Fibroblast of lung (primary cell): ENCODE data around the gene TMPRSS13.

Source experiments
- EZH2 ChIP-seq: IDR thresholded peaks from 2 replicates; pipeline ENCODE4 v1.5.1; 2012; ENCODE audit warnings: low read length, control low read depth, mild to moderate bottlenecking; ENCODE audit errors: missing control alignments
- TF ChIP-seq, protein P1 (sequence below), 2 donors: IDR thresholded peaks in 1 of 2; conservative IDR thresholded peaks in 1 of 2; 1 replicate in 1 of 2; 2 replicates in 1 of 2; pipeline ENCODE4 v1.5.1; 2011 to 2012; ENCODE audit warnings: low read length in 2 of 2, control low read depth in 1 of 2, inconsistent platforms in 1 of 2, low read depth in 1 of 2, mild to moderate bottlenecking in 1 of 2

DNA sequence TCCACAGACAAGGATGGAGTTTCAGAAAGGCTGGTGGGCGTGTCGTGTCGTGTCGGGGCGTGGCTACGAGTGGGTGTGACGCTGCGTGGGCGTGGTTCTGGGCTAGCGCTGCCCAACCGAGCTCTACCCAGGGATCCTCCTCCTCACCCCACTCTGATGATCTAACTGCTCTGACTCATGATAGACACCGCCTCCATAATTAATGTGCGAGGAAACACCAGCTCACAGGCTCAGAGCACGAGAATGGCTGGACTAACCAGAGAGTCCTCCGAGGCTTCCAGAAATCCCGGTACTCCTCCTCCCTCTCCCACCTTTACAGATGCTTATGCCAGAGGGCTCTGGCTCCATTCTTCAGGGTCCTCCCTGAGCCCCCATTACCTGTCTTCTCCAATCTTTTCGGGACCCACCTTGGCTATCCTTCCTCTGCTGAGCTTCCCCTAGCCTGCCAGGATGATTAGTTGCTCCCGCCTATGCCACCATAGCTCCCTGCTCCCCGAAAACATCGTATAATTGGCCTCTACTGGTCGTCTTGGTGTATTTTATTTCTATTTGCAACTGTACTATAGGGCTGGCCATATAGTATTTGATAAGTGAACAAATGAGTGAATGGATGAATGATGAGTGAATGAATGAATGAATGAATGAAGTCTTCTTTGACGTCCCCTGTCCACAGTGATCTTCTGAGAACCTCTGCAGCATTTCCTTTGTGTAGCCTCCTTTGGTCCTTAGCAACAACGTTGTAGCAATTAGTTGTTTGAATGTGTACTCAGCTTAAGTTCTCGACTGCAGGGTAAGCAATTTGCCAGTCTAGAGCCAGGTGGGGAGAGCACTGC, 21.7 kb downstream of the TMPRSS13 start:
- TF ChIP-seq, protein P1, sequence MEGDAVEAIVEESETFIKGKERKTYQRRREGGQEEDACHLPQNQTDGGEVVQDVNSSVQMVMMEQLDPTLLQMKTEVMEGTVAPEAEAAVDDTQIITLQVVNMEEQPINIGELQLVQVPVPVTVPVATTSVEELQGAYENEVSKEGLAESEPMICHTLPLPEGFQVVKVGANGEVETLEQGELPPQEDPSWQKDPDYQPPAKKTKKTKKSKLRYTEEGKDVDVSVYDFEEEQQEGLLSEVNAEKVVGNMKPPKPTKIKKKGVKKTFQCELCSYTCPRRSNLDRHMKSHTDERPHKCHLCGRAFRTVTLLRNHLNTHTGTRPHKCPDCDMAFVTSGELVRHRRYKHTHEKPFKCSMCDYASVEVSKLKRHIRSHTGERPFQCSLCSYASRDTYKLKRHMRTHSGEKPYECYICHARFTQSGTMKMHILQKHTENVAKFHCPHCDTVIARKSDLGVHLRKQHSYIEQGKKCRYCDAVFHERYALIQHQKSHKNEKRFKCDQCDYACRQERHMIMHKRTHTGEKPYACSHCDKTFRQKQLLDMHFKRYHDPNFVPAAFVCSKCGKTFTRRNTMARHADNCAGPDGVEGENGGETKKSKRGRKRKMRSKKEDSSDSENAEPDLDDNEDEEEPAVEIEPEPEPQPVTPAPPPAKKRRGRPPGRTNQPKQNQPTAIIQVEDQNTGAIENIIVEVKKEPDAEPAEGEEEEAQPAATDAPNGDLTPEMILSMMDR (conservative IDR thresholded peaks at IDR 0.05 in 1 of 2, IDR thresholded peaks at IDR 0.05 in 1 of 2; ENCODE audit: low read depth in 1 of 2, low read length in 2 of 2) = no peak
- no peak for TF ChIP-seq EZH2
